ENCODE measurements around the gene PLCB4.

DNA sequence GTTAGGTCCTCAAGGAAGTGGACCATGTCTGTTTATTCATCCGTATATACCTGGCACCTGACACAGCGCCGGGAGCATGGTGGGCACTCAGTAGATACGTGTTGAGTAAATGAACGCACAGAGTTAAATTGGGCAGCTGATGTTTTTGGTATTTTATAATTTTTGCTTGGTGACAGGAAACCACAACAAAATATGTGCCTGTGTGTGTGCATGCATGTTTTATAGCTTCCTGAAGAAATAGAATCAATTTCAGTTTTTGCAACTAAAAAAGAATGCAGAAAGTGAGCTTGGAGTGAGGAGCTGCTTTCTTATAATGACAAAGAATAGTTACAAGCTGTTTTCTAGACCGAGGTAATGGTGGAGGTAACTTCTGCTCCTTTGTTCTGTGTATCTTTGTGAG is 91.4 kb downstream of the PLCB4 start:
- TF ChIP-seq, protein P1, sequence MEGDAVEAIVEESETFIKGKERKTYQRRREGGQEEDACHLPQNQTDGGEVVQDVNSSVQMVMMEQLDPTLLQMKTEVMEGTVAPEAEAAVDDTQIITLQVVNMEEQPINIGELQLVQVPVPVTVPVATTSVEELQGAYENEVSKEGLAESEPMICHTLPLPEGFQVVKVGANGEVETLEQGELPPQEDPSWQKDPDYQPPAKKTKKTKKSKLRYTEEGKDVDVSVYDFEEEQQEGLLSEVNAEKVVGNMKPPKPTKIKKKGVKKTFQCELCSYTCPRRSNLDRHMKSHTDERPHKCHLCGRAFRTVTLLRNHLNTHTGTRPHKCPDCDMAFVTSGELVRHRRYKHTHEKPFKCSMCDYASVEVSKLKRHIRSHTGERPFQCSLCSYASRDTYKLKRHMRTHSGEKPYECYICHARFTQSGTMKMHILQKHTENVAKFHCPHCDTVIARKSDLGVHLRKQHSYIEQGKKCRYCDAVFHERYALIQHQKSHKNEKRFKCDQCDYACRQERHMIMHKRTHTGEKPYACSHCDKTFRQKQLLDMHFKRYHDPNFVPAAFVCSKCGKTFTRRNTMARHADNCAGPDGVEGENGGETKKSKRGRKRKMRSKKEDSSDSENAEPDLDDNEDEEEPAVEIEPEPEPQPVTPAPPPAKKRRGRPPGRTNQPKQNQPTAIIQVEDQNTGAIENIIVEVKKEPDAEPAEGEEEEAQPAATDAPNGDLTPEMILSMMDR (IDR thresholded peaks at IDR 0.05): no peak
- TF ChIP-seq EZH2phosphoT487 (IDR thresholded peaks at IDR 0.05): no peak
- TF ChIP-seq EZH2 (IDR thresholded peaks at IDR 0.05): no peak
